IPS-18c (cell line): ENCODE data around the gene NEK8.
A peak's percentile ranks its signal among the peaks of the same experiment; 100 is the strongest.

Experiments used
- H3K4me3 ChIP-seq: 2 replicates; pipeline ENCODE4 v1.7.0; 2013; ENCODE audit warnings: low read depth, mild to moderate bottlenecking, low read length, moderate library complexity; ENCODE audit not compliant: insufficient read depth
- H3K9me3 ChIP-seq: one replicate; pipeline ENCODE4 v1.6.1; 2013; ENCODE audit warnings: mild to moderate bottlenecking, low read length, moderate library complexity; ENCODE audit not compliant: control insufficient read depth, insufficient read depth

NEK8 gene

DNA sequence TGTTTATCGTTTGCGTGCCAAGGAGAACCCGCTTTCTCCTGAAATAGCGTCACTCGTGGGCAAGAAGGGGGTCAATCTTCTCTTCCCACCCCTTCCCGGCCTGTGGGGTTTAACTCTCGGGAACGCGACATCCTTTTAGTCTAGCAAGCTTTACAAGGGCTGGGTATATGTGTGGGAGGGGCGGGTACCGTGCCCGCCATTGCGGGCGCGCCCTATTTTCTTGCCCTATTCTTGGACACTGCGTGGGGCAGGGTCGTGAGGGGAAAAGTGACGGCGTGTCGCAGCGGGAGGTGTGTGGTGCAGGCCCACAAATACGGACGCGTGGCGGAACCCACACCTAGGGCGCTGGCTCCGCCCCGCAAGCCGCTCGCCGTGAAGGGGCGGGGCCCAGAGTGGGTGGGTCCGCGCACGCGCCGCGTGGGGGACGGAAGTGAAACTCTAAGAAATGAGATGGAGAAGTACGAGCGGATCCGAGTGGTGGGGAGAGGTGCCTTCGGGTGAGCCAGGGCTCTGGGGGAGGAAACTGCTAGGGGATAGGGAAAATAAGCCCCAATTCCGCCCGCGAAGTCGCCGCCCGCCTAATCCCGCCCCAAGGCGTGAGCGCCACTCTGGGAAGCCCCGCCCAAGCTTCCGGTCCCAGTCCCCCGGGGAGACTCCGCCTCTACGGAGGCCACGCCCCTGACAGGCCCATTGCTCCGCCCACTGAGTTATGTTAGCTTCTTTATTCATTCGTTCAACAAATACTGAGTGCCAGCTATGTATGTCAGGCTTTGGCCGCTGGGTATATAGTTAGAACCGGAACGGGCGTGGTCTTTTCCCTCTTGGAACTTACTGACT lies at the start of gene NEK8:
NEK8 (plus strand) TSS at position 425 of the 837 bp plus-strand sequence; CDS start at position 451, 26 bp downstream.
- H3K4me3 ChIP-seq = peak within 1 kb of the TSS; percentile 81
- no peaks in the 10 kb centered on the region for H3K9me3 ChIP-seq

DNA sequence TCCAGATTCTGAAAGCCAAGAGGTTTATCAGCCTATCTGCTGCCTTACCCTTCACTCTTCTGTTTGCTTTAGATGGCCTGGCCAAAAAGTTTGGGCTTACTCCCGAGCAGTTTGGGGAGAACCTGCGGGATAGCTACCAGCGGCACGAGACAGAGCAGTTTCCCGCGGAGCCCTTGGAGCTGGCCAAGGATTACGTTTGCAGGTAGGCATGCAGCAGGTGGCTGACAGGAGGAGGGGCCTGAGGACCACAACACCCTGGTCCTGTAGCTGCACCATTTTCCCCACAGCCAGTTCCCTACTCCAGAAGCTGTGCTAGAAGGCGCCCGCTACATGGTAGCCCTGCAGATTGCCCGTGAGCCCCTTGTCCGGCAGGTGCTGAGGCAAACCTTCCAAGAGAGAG lies 45.9 kb upstream of the NEK8 start:
- H3K4me3 ChIP-seq = no peak overlapping the region
- H3K9me3 ChIP-seq = no peaks in the 10 kb centered on the region

DNA sequence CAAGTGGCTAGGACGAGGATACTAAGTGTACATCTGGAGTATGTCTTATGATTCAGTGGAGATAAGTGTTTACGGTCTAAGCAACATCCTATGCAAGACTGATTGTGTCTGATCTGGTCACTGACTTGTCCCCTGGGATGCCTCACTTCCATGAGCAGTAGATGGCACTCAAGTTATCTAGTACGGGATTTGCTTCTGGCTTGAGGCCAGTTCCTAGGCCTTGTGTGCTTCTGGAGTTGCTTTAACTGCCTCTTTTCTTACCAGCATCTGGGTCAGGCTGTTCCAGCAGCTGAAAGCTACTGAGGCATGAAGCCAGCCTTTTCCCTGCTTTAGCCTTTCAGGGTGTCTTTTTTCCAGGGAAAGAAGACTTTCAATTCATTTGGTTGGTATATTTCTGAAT lies 43.6 kb upstream of the NEK8 start:
- H3K4me3 ChIP-seq = no peak overlapping the region
- H3K9me3 ChIP-seq = no peaks in the 10 kb centered on the region

DNA sequence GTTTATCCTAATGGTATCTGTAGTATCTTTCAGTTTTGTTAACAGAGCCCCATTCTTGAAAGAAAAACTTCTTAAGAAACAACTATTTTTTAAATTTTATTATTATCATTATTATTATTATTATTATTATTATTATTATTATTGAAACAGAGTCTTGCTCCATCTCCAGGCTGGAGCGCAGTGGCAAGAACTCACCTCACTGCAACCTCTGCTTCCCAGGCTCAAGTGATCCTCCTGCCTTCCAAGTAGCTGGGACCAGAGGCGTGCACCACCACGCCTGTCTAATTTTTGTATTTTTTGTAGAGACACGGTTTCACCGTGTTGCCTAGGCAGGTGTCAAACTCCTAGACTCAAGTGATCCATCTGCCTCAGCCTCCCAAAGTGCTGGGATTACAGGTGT lies 43.2 kb upstream of the NEK8 start:
- Histone ChIP-seq H3K4me3 (no peak overlapping the region), H3K9me3 (no peaks in the 10 kb centered on the region)

DNA sequence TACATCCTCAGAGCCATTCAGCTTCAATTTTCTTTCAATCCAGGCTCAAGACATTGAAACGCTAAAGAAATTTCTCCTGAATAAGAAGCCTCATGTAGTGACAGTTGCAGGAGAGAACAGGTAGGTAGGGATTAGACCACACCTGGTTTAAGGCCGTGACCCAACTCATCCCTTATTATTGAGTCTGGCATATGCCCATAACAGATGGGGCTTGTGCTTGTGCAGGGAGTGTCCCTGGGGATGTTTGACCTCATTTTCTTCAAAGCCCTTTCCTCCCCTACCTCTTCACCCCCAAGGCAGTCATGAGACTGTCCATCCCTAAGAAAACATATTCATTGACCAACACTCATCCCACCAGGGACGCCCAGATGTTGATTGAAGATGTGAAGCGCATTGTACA lies 42.3 kb upstream of the NEK8 start:
- Histone ChIP-seq H3K4me3 (no peak overlapping the region), H3K9me3 (no peaks in the 10 kb centered on the region)

DNA sequence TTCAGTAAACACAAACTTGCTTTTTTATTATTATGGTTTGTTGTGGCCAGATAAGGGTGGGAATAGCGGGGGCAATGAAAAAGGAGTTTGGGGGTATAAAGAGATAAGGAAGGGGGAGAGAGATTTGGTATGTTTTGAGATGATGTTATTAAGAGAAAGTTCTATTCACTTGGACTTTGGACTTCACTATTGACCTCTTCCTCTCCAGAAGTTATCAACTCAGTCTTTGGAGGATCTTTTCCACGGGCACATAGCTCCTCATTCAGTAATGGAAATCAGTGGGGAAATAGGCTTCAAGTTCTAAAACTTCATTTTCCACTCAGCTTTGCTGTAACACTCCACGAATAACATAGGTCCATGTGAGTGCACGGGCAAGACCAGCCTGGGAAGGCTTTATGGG lies 40.1 kb upstream of the NEK8 start:
- Histone ChIP-seq H3K9me3 (no peaks in the 10 kb centered on the region), H3K4me3 (no peak overlapping the region)

DNA sequence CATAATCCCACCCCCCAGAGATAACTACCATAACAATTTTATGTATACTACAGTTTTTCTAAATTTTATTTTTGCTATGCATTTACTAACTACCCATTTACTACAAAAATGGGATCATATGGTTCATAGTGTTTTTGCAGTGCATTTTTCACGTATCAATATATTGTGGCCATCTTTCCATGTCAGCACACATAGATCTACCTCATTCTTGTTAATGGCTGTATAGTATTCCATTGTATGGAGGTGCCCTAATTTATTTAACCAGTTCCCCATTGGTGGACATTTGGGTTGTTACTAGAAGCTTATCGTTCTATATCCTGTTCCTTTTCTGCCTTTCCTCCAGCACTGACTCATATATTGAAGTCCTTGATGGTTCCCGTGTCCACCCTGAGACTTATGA lies 39.6 kb upstream of the NEK8 start:
- H3K4me3 ChIP-seq = no peak overlapping the region
- no peaks in the 10 kb centered on the region for H3K9me3 ChIP-seq

DNA sequence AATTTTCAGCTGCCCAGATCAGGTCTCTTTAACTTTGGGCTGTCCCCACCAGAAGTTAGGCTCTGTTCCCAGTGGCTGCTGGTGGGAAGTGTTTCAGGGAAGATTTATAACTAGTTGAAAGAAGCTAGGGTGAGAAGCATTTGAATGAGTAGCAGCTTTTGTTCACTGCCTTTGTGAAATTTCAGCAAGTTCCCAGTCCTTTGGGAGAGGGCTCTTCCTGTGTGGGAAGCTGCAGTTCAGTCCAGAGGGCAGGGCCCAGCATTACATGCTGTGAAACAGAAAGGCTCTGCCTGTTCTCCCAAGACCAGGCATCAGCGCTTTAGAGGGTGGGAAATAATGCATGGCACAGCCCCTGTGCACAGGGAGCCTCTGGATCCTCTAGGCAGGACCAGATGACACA lies 34.7 kb upstream of the NEK8 start:
- H3K9me3 ChIP-seq = no peaks in the 10 kb centered on the region
- no peak overlapping the region for H3K4me3 ChIP-seq

DNA sequence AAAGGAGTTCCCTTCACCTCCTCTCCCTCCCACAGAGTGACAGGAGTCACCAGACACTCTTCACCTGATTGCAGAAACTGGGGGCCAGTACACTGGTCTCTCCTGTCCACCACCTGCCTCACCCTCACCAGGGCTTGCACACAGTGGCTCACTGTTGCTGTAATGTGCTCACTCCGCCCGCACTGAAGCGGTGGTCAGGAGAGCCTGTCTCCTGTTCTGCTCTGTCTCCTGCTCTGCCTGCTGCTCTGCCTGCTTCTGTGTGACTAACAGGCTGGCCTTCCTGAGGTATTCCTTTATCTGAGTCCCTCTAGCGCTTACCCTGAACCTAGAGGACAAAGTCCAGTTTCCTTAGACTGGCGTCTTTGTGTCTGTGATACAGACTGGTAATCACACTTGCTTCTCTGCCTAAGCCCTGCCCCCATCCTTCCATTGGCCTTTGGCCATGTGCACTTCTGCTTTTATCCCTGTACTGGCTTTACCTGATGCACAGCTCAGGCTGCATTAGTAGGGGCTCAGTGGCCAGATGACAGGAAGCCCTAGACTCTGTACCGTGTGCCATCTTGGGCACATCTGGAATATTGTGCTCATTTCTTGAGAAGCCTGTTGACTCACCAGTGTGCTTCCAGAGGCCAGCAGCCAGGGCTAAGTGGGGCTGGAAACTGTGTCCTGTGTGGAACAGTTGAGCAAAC lies 30.2 kb upstream of the NEK8 start:
- Histone ChIP-seq H3K9me3 (no peaks in the 10 kb centered on the region), H3K4me3 (no peak overlapping the region)

DNA sequence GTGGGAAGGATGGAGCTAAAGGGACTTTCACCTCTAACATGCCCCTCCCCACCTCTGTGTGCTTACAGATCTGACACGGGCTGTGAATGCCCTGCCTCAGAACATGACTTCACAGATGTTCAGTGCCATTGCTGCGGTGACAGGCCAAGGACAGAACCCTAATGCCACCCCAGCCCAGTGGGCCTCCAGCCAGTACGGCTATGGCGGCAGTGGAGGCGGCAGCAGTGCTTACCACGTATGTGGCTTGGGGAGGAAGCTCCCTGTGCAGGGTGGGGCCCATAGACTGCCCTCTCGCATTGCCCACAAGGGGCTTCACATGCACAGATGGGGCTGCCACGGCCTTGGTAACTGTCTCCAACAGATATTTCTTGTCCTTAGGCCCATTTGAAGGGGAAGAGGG lies 28.3 kb upstream of the NEK8 start:
- Histone ChIP-seq H3K9me3 (no peaks in the 10 kb centered on the region), H3K4me3 (no peak overlapping the region)

DNA sequence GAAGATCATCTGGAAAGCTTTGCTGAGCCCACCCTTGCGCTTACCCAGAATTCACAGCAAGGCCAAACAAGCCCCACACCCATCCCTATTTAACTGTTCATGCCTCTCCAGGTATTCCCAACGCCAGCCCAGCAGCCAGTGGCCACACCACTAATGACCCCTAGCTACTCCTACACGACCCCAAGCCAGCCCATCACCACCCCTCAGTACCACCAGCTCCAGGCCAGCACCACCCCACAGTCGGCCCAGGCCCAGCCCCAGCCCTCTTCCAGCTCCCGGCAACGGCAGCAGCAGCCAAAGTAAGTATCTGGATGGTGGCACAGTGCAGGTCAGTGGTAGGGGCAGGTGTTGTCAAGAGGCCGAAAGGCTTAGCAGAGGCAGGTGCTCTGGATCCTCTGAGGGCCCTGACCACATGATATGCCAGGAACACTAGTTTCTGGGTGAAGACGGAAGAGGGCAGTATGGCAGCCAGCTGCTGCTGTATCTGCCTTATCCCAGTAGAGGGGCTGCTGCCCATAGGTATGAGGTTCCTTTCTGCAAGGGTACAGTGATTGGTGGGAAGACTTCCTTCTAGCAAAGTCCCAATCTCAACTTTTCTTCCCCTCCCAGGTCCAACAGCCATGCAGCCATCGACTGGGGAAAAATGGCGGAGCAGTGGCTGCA lies 27.6 kb upstream of the NEK8 start:
- Histone ChIP-seq H3K9me3 (no peaks in the 10 kb centered on the region), H3K4me3 (no peak overlapping the region)

DNA sequence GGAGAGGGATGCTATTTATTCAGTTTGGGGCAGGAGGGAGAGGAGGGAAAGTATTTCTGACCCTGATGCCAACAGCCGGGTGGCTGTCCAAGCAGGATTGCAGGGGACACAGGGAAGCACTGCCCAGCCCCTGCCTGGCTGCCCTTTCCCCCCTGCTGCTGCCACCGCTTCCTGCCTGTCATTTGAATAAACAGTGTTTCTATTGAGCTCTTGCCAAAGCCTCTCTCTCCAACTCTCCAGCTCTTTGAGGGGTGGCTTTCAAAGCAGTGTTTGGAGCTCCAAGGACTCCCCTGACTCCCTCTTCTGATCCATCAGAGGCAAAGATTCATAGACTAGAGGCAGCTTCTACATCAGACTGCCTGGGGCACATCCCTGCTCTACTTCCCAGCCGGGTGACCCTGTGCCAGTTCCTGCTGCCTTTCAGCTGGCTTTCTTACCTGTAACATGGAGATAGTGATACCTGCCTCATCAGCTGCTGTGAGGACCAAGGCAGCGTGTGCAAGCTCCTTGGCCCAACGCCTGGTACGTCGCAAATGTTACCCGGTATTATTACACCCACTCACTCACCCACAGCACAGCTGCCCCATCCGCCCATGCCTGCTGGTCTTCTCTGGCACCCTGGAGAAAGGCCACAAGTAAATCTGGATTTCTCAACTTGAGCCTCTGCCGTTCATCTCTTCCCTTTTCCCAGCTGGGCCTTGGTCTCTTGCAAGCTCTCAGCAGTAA lies 26.4 kb upstream of the NEK8 start:
- Histone ChIP-seq H3K9me3 (no peaks in the 10 kb centered on the region), H3K4me3 (no peak overlapping the region)

DNA sequence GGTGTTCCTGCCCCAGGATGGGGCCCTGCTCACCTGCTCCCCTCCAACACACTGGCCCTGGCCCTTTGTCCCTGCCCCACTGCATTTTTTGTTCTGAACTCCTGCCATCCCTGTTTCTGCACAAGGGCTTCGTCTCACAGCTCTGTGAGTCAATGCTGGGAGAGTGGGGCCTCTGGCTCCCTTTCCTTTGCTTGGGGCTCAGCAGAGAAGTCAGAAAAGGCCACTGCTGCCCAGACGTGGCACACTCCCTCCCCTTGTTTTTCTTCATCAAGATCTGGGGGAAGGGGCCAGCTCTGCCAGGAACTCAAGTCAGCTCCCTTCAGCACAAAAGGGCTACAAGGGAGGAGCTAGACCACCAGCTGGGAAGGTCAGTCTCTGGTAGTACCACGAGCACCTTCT lies 25.8 kb upstream of the NEK8 start:
- no peaks in the 10 kb centered on the region for H3K9me3 ChIP-seq
- H3K4me3 ChIP-seq = no peak overlapping the region

DNA sequence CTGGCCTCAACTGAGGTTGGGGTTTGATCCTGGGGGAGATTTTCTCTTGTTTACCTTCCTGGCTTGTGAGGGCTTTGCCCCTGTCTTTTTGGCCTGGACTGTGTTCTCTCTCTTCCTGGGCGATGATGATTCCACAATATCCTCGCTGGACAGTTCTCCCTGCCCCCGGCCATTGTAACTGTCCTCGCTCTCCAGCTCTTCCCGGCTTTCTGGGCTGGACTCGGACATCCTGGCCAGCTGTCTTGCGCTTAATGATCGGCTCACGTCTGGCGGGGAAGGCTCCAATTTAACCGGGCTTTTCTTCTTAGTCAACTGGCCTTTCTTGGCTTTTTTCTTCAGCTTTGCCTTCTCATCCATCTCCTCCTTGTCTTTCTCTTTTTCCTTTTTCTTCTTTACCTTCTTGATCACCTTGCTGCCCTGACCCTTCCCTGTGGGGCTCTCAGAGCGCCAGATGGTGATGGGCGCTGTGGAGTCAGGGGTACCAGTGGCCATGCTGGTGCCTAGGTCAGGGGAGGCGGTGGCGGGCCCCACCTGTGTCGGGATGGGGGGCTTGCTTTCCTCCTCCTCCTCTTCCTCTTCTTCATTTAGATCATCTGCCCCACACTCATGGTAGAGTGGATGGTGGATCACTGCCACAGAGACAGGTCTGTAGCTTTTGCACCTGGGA lies 24.9 kb upstream of the NEK8 start:
- Histone ChIP-seq H3K4me3 (no peak overlapping the region), H3K9me3 (no peaks in the 10 kb centered on the region)

DNA sequence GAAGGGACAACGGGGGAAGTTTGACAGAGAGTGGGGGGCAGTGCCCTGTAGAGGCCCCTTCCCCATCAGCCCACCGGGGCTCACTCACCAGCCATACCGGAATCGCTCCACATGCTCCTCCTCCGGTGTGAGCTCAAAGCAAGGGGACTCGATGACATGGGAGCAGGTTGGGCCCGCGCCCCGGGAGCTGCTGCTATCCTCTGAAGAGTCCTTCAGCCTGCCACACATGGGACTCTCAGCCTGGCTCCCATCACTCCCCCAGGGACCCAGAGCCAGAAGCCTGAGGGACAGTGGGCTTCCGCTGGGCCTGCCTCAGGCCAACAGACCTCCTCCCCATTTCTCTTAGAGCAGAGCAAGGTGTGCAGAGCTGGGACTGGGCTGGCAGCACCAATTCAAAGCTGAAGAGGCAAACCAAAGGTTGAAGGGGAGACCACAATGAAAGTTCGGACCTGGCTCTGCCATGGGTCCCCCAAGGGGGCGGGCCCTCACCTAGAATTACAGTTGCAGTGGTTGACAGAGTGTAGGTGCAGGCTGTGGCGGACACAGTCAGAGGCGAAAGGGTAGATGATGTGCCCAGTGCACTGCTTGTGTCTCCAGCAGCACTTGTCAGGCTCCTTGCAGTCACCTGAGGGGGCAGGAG lies 24.2 kb upstream of the NEK8 start:
- H3K4me3 ChIP-seq = no peak overlapping the region

DNA sequence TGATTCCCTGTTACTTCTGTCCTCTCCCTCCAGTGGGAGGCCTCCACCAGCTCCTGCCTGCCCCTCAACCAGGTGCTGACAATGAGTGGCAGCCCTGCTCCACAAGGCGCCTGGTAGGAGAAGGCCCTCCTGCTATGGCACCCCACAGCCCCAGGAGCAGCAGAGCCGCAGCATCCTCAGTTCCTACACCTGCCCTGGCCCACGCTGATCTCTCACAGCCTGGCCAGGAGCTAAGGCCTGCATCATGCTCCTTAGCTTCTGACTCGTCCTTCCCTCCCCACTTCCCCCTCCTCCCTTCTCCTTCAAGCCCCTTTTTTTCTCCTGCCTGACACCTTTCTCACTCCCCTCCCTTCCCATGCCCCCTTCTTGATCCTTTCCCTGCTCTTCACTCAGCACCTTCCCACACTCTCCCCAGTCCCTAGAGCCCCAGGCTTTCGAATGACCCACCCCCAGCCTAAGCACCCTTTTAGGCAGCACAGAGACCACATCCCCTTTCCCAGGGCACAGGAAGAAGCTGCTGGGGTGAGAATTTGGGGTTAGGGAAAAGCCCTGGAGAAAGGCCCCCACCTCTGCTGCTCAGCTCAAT lies 23.4 kb upstream of the NEK8 start:
- H3K4me3 ChIP-seq = no peak overlapping the region
- no peaks in the 10 kb centered on the region for H3K9me3 ChIP-seq

More for the DNA sequence above, 24.2 kb upstream of the NEK8 start:
- H3K9me3 ChIP-seq = no peaks in the 10 kb centered on the region
